ENCODE data around the gene FKBP2. TPM values are rescaled to one million over a fixed set of nuclear protein-coding genes. Genes with fewer than 3 reads are reported as not detected.
A peak's percentile ranks its signal among the peaks of the same experiment; 100 is the strongest.

The FKBP2 gene
- total and polyA plus RNA-seq, 2 of the 13 experiments (the other 11 are each of a cell fraction or from before 2014, with no cell fraction given): 30.1 to 53.3 TPM

DNA sequence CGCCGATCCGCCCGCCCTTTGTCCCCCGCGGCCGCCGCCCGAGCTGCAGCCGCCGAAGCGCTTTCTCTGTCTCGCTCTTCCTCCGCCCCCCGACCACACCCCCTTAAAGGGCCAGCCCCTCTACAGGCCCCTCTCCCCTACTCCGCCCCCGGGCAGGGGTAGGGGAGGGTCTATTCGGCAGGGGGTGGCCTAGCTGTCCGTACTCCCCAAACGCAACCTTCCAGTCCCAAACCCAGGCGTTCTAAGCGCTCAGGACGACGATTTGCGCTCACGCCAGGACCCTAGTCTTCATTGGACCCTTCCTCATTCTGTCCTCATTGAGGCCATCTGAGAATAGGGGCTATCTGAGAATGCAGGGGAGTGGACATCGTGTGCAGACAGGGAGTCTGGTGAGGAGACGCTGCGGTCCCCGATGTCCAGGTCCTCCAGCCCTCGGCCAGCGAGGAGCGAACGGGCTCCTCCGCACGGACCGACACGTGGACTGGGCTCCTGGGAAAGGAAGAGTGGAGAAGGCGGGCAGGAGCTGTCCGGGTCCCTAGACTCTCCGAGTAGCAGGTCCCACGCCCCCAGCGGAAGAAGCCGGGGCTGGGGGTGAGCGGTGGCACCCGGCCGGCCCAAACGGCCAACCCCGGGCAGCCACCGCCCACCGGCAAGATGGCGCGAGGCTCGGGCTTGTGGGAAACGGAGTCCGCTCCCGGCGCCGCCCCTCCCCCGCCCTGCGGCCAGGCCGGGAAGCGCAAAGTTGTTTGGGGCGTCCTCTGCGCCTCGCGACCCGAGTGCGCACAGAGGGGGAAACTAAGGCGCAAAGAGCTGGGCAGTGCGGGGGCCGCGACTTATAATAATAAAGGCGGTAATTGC lies 6.2 kb downstream of the FKBP2 start, which contains the start of gene PPP1R14B (continued):
- TF ChIP-seq, protein P1, sequence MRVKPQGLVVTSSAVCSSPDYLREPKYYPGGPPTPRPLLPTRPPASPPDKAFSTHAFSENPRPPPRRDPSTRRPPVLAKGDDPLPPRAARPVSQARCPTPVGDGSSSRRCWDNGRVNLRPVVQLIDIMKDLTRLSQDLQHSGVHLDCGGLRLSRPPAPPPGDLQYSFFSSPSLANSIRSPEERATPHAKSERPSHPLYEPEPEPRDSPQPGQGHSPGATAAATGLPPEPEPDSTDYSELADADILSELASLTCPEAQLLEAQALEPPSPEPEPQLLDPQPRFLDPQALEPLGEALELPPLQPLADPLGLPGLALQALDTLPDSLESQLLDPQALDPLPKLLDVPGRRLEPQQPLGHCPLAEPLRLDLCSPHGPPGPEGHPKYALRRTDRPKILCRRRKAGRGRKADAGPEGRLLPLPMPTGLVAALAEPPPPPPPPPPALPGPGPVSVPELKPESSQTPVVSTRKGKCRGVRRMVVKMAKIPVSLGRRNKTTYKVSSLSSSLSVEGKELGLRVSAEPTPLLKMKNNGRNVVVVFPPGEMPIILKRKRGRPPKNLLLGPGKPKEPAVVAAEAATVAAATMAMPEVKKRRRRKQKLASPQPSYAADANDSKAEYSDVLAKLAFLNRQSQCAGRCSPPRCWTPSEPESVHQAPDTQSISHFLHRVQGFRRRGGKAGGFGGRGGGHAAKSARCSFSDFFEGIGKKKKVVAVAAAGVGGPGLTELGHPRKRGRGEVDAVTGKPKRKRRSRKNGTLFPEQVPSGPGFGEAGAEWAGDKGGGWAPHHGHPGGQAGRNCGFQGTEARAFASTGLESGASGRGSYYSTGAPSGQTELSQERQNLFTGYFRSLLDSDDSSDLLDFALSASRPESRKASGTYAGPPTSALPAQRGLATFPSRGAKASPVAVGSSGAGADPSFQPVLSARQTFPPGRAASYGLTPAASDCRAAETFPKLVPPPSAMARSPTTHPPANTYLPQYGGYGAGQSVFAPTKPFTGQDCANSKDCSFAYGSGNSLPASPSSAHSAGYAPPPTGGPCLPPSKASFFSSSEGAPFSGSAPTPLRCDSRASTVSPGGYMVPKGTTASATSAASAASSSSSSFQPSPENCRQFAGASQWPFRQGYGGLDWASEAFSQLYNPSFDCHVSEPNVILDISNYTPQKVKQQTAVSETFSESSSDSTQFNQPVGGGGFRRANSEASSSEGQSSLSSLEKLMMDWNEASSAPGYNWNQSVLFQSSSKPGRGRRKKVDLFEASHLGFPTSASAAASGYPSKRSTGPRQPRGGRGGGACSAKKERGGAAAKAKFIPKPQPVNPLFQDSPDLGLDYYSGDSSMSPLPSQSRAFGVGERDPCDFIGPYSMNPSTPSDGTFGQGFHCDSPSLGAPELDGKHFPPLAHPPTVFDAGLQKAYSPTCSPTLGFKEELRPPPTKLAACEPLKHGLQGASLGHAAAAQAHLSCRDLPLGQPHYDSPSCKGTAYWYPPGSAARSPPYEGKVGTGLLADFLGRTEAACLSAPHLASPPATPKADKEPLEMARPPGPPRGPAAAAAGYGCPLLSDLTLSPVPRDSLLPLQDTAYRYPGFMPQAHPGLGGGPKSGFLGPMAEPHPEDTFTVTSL (CRISPR knock-in tag; IDR thresholded peaks at IDR 0.05; ENCODE audit: borderline replicate concordance): 0 out of 2 replicates have a peak, but pooled peaks have one; percentile 3
- no peak for TF ChIP-seq ZNF292 (CRISPR knock-in tag; IDR thresholded peaks at IDR 0.05; ENCODE audit: borderline replicate concordance, low read depth)
- TF ChIP-seq, protein P2, sequence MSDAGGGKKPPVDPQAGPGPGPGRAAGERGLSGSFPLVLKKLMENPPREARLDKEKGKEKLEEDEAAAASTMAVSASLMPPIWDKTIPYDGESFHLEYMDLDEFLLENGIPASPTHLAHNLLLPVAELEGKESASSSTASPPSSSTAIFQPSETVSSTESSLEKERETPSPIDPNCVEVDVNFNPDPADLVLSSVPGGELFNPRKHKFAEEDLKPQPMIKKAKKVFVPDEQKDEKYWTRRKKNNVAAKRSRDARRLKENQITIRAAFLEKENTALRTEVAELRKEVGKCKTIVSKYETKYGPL (CRISPR knock-in tag; IDR thresholded peaks at IDR 0.05): no peak
- TF ChIP-seq ZBTB1 (CRISPR knock-in tag; IDR thresholded peaks at IDR 0.05; ENCODE audit: borderline replicate concordance): no peak
- TF ChIP-seq MXD4 (CRISPR knock-in tag; IDR thresholded peaks at IDR 0.05): peak; percentile 77; the same call in 1 of the 2 replicates
- TF ChIP-seq TP53 (CRISPR knock-in tag; conservative IDR thresholded peaks at IDR 0.05): no peak
- TF ChIP-seq FOXP1 (IDR thresholded peaks at IDR 0.05): no peak
- no peak for TF ChIP-seq FOXP1 (CRISPR knock-in tag; IDR thresholded peaks at IDR 0.05)
- TF ChIP-seq ZSCAN21 (CRISPR knock-in tag; IDR thresholded peaks at IDR 0.05; ENCODE audit: borderline replicate concordance): peak; percentile 60; the same call in 1 of the 2 replicates
- peak; percentile 70; the same call in 1 of the 2 replicates for TF ChIP-seq ZNF788 (CRISPR knock-in tag; IDR thresholded peaks at IDR 0.05; ENCODE audit: borderline replicate concordance)
- no peak for TF ChIP-seq ZNF549 (CRISPR knock-in tag; IDR thresholded peaks at IDR 0.05)
- TF ChIP-seq ZNF224 (CRISPR knock-in tag; IDR thresholded peaks at IDR 0.05): no peak
- TF ChIP-seq ZNF598 (CRISPR knock-in tag; IDR thresholded peaks at IDR 0.05; ENCODE audit: borderline replicate concordance): 0 out of 2 replicates have a peak, but pooled peaks have one; percentile 31
- no peak for TF ChIP-seq ZNF20 (CRISPR knock-in tag; IDR thresholded peaks at IDR 0.05)
- no peak for TF ChIP-seq ZNF772 (CRISPR knock-in tag; IDR thresholded peaks at IDR 0.05)
- TF ChIP-seq, protein P3, sequence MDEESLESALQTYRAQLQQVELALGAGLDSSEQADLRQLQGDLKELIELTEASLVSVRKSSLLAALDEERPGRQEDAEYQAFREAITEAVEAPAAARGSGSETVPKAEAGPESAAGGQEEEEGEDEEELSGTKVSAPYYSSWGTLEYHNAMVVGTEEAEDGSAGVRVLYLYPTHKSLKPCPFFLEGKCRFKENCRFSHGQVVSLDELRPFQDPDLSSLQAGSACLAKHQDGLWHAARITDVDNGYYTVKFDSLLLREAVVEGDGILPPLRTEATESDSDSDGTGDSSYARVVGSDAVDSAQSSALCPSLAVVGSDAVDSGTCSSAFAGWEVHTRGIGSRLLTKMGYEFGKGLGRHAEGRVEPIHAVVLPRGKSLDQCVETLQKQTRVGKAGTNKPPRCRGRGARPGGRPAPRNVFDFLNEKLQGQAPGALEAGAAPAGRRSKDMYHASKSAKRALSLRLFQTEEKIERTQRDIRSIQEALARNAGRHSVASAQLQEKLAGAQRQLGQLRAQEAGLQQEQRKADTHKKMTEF (CRISPR knock-in tag; IDR thresholded peaks at IDR 0.05): peak; percentile 82
- TF ChIP-seq, protein P4, sequence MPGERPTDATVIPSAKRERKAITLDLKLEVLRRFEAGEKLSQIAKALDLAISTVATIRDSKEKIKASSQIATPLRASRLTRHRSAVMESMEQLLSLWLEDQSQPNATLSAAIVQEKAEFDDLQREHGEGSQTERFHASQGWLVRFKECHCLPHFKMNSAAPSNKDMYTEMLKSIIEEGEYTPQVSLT (CRISPR knock-in tag; IDR thresholded peaks at IDR 0.05; ENCODE audit: borderline replicate concordance, low read depth): no peak

Data from HepG2 (cell line).